Stimulated activated CD8-positive, alpha-beta memory T cell treated with anti-CD3 and anti-CD28 coated beads, Interleukin-4, amount 100 ng/mL, for 24 hours (primary cell): Measurements from ENCODE around the gene BUB1B.

ENCODE experiments used
- DNase-seq: peaks from one replicate; pipeline ENCODE4 v3.0.0-alpha.2; 2020; ENCODE audit warnings: low read depth

BUB1B gene

DNA sequence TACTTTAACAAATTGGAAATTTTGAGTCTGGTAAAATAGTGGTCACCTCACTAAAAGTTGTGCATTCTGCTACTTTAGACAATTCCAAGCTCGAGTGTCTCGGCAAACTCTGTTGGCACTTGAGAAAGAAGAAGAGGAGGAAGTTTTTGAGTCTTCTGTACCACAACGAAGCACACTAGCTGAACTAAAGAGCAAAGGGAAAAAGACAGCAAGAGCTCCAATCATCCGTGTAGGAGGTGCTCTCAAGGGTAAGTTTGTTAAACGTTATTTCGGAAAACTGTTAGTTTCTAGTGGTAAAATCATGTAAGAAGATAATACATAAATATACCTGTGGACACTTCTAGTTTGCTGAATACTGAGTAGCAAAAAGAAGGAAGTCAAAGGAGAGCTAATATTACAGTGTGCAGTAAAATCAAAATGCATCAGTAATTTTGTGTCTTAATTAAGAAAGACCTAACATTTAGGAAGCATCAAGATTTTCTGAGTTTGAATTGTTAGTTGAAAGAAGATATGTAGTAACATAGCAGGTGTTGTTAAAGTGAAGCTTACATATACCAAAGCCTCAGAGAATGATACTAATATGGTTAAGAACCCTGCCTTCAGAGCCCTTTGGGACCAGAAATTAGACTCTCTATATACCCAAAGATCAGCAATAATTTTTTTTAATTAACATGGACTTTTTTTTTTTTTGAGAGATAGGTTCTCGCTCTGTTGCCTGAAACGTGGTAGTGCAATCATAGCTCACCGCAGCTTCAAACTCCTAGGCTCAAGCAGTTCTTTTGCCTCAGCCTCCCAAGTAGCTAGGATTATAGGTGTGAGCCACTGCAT, 23.0 kb downstream of the BUB1B start:
- no peak for DNase-seq

- DNase-seq: no peak
These were observed 29.7 kb downstream of the BUB1B start for GRCh38 chr15:40190591-40190990.

GRCh38 chr15:40192942-40193341, 32.1 kb downstream of the BUB1B start:
- no peak for DNase-seq

GRCh38 chr15:40197434-40197833, 36.6 kb downstream of the BUB1B start:
- DNase-seq: no peak

- no peak for DNase-seq
These were observed 37.7 kb downstream of the BUB1B start for GRCh38 chr15:40198355-40199085.

GRCh38 chr15:40204100-40204499, 43.2 kb downstream of the BUB1B start:
- no peak for DNase-seq

GRCh38 chr15:40217166-40217824, 56.4 kb downstream of the BUB1B start:
- DNase-seq: no peak

DNA sequence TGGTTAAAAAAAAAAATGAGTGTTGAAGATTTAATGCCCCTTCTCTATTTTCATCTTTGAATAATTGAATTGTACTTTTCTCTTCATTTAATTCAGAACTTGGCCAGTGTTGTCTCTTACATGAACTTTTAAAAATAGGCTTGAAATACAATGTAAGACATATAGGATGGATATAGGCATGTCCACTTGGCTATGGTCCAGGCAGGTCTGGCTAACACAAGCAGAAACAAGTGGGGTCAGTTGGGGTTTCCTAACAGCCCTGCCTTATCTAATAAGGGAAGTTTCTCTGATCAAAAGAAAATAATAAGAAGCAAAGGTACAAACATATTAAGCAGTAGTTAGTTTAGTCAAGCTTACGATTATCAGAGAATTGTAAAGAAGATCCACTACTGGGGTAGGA, 58.9 kb downstream of the BUB1B start:
- no peak for DNase-seq

GRCh38 chr15:40222131-40222530, 61.3 kb downstream of the BUB1B start:
- DNase-seq: no peak

DNA sequence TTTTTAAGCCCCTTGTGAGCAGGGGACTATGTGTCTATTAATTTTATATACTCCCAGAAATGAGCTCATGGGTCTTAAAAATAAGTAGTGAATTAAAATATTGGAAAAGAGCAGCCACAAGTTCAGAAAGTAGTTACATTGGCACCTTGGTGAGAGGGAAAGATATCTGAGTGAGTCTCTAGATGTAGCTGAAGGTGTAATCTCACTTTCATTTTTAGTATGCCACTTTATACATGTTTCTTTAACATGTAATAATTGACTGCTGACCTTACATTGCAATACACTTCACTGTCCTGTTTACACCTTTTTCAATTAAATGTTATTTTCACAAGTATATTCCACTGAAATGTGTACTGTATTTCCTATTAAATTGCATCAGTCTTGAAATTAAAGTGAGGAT, 65.9 kb downstream of the BUB1B start:
- DNase-seq: no peak

DNA sequence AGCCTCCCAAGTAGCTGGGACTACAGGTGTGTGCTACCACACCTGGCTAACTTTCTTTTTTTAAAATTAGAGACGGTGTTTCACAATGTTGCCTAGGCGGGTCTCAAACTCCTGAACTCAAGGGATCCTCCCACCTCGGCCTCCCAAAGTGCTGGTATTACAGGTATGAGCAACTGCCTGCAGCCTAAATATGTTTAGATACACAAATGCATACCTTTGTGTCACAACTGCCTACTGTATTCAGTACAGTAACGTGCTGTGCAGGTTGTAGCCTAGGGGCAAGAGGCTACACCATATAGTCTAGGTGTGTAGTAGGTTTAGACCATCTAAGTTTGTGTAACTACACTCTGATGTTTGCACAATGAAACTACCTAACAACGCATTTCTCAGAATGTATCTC, 68.4 kb downstream of the BUB1B start:
- no peak for DNase-seq

DNA sequence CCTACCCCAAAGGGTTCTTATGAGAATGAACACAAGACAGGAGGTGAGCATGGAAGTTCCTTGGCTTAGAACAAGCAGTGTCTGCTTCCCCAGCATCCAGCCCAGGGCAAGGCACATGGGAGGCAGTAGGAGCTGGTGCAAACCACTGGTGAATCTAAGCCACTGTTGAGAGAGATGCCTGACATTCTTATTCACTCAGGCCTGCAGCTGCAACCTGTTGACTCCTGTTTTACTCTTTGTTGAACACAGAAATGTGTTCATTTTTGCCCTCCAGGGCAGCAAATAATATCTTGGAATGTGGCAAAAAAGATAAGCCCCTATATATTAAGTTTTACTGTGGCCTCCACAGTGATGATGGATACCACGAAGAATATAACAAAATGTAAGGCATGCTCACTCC, 69.1 kb downstream of the BUB1B start:
- no peak for DNase-seq

- DNase-seq: no peak
These were observed 71.8 kb downstream of the BUB1B start for GRCh38 chr15:40232625-40233070.

- no peak for DNase-seq
These were observed 73.1 kb downstream of the BUB1B start for GRCh38 chr15:40233727-40234577.

- DNase-seq: no peak
These were observed 73.9 kb downstream of the BUB1B start for GRCh38 chr15:40234783-40235182.

- no peak for DNase-seq
These were observed 74.5 kb downstream of the BUB1B start for GRCh38 chr15:40235201-40235885.

GRCh38 chr15:40238532-40239403, 77.9 kb downstream of the BUB1B start, which contains the start of gene PAK6:
PAK6 (plus strand) TSS chr15:40239063; CDS start chr15:40264786, 25,723 bp downstream.
- peak; percentile 20 for DNase-seq

DNA sequence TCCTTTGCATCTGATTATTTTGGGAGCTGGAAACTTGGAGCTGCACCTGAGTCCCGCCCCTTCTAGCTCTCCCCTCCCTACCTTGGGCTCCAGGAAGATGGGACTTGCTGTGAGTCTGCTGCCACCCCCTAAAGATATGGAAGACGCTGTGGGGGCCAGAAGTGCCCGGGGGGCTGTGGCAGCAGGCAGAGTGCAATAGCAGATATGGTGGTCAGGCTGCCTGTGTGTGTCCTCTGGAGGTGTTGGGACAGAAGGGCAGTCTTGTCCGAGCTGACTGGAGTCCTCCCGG, 78.5 kb downstream of the BUB1B start:
- no peak for DNase-seq

- no peak for DNase-seq
These were observed 79.1 kb downstream of the BUB1B start for GRCh38 chr15:40239693-40240618.
